Measurements from ENCODE around the gene DUSP15. TPM values are rescaled to one million over a fixed set of nuclear protein-coding genes. Genes with fewer than 3 reads are reported as not detected.

Gene DUSP15
- total RNA-seq, 1 experiment from 2014 or later, result not detected

DNA sequence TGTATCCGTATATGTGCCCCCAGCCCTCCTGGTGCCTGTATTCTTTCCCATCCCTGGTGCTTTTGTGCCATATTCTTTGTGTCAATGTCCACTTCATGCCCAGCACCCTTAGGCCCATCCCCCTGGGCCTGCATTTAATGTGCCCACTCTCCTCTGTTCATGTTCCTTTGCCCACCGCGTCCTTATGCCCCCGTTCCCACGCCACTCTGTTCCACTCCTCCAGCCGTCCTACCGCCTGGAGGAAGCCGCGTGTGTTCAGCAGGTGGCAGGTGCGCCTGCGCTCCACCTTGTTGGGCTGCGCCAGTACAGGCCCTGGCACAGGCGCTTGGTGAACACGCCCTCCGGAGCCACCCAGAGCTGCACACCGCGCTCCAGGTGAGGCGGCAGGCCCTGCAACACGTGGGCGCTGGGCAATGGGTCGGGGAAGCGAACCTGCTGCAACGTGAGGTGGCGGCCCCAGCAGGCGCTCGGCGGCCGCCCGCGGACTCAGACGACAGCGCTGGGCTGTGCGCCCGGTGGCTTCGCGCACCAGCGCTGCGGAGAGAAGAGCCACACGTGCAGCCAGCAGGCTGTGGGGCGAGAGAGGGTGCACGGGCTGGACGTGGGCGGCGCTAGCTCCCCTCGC, 20.9 kb downstream of the DUSP15 start:
- DNase-seq (ENCODE audit: low read depth, low spot score) (no peak), ATAC-seq (no peak)
- Histone ChIP-seq H3K9me3 (ENCODE audit: control insufficient read depth in 1 of 2, insufficient read depth in 1 of 2, low read depth in 1 of 2, low read length in 2 of 2) (no peaks in the 10 kb centered on the region), H3K4me2 (ENCODE audit: low read length) (no peak overlapping the region), H3K36me3 (ENCODE audit: control insufficient read depth in 1 of 2, insufficient read depth in 2 of 2, low read length in 2 of 2) (no peaks in the 10 kb centered on the region), H2AFZ (ENCODE audit: low read depth, low read length, poor library complexity, severe bottlenecking) (no peak overlapping the region), H3K9me2 (ENCODE audit: insufficient read depth) (no peaks in the 10 kb centered on the region), H3K4me1 (ENCODE audit: control insufficient read depth in 1 of 2, insufficient read depth in 2 of 2, low read length in 2 of 2) (no peaks in the 10 kb centered on the region), H3K27me3 (ENCODE audit: insufficient read depth, low read length) (no peaks in the 10 kb centered on the region), H3K79me2 (ENCODE audit: insufficient read depth, low read length) (no peaks in the 10 kb centered on the region), H3K4me3 (replicated peaks in 1 of 2; ENCODE audit: low read depth in 1 of 2, low read length in 2 of 2) (no peak overlapping the region), H3K27ac (ENCODE audit: low read depth, low read length) (no peak overlapping the region), H4K20me1 (ENCODE audit: insufficient read depth) (no peaks in the 10 kb centered on the region), H3K9ac (ENCODE audit: low read length) (no peak overlapping the region)
- RAD21 ChIA-PET (ENCODE audit: low non-redundant PET in 1 of 2, low total read pairs in 2 of 2, uncharacterized antibody in 2 of 2, unreplicated experiment in 2 of 2), result no interaction called here
- intact Hi-C loops (cut with micrococcal nuclease), result no loop called here
- no TSS peak for BruUV-seq (replicated peaks)
- TF ChIP-seq SP1 (IDR thresholded peaks at IDR 0.05; ENCODE audit: low read depth) (no peak), POLR2AphosphoS5 (IDR thresholded peaks at IDR 0.05; ENCODE audit: low read depth, low read length) (no peak), SRF (IDR thresholded peaks at IDR 0.05; ENCODE audit: low read depth) (no peak), CBX3 (IDR thresholded peaks at IDR 0.05; ENCODE audit: low read depth) (no peak), ZNF274 (IDR thresholded peaks at IDR 0.05; ENCODE audit: low read depth, low read length) (no peak), YY1 (IDR thresholded peaks at IDR 0.05; ENCODE audit: extremely low read depth, insufficient replicate concordance, low read depth, low read length) (no peak), EZH2 (IDR thresholded peaks at IDR 0.05) (no peak), ELF1 (IDR thresholded peaks at IDR 0.05; ENCODE audit: borderline replicate concordance, low read depth) (no peak), POLR2A (IDR thresholded peaks at IDR 0.05; ENCODE audit: borderline replicate concordance, extremely low read depth, insufficient read depth, insufficient read length) (no peak), CEBPB (IDR thresholded peaks at IDR 0.05; ENCODE audit: low read depth) (no peak), SIN3A (IDR thresholded peaks at IDR 0.05; ENCODE audit: low read depth) (no peak), TCF7L2 (IDR thresholded peaks at IDR 0.05; ENCODE audit: borderline replicate concordance, extremely low read depth, insufficient read depth, insufficient read length) (no peak), JUND (IDR thresholded peaks at IDR 0.05) (no peak), EZH2phosphoT487 (IDR thresholded peaks at IDR 0.05; ENCODE audit: borderline replicate concordance) (no peak), MAX (IDR thresholded peaks at IDR 0.05) (no peak)
- TF ChIP-seq, protein P1, sequence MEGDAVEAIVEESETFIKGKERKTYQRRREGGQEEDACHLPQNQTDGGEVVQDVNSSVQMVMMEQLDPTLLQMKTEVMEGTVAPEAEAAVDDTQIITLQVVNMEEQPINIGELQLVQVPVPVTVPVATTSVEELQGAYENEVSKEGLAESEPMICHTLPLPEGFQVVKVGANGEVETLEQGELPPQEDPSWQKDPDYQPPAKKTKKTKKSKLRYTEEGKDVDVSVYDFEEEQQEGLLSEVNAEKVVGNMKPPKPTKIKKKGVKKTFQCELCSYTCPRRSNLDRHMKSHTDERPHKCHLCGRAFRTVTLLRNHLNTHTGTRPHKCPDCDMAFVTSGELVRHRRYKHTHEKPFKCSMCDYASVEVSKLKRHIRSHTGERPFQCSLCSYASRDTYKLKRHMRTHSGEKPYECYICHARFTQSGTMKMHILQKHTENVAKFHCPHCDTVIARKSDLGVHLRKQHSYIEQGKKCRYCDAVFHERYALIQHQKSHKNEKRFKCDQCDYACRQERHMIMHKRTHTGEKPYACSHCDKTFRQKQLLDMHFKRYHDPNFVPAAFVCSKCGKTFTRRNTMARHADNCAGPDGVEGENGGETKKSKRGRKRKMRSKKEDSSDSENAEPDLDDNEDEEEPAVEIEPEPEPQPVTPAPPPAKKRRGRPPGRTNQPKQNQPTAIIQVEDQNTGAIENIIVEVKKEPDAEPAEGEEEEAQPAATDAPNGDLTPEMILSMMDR (IDR thresholded peaks at IDR 0.05 in 2 of 3, conservative IDR thresholded peaks at IDR 0.05 in 1 of 3; ENCODE audit: borderline replicate concordance in 1 of 3, insufficient read depth in 1 of 3, low read depth in 2 of 3, low read length in 2 of 3), result no peak
- TF ChIP-seq, protein P2, sequence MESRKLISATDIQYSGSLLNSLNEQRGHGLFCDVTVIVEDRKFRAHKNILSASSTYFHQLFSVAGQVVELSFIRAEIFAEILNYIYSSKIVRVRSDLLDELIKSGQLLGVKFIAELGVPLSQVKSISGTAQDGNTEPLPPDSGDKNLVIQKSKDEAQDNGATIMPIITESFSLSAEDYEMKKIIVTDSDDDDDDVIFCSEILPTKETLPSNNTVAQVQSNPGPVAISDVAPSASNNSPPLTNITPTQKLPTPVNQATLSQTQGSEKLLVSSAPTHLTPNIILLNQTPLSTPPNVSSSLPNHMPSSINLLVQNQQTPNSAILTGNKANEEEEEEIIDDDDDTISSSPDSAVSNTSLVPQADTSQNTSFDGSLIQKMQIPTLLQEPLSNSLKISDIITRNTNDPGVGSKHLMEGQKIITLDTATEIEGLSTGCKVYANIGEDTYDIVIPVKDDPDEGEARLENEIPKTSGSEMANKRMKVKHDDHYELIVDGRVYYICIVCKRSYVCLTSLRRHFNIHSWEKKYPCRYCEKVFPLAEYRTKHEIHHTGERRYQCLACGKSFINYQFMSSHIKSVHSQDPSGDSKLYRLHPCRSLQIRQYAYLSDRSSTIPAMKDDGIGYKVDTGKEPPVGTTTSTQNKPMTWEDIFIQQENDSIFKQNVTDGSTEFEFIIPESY (IDR thresholded peaks at IDR 0.05; ENCODE audit: extremely low read depth, insufficient replicate concordance, low read length), result no peak
- POLR2A ChIA-PET, result no interaction called here
- CTCF ChIA-PET, result interaction anchor here (1.0 kb wide), 1 partner anchor 126 kb away, joined by 3 read pairs; no protein-coding TSS in a partner anchor
